ENCODE measurements around the gene CDCA5.

Gene CDCA5

DNA sequence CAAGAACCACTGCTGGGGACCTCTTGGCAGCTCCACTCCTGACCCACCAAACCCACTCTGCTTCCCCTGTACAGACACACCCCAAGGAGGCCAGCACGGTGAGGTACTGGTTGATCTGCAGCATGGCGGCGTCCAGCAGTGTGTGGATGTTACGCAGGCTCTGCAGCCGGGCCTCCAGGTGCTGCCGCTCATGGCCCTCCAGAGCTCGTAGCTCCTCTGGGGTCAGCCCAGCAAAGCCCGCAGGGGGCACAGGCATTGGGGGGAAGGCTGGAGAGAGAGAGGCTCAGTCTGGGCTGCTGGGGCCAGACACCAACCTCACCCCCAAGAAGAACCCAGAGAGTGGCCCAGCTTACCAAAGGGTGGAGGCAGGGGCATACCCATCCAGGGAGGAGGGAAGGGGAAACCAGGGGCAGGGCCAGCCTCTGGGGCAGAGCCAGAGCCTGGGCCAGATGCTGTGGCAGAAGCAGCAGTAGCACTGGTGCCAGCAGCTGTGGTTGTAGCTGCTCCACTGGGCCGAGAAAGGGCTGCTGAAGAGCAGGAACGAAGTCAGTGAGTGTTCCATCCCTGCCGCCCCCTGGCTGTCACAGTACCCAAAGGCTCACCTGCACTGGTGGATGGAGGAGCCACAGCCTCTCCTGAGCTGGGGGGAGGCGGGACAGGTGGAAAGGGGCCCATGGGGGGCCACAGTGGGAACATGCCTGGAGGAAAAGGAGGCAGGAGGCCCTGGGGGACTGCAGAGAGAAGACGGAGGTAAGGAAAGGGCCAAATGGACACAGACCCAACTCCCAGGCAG, 46.0 kb upstream of the CDCA5 start:
- H3K9ac ChIP-seq (ENCODE audit: insufficient read length, low read depth) = no peak overlapping the region
- H3K4me1 ChIP-seq (ENCODE audit: insufficient read depth, insufficient read length) = peaks cover 18% of the 10 kb centered on the region
- TF ChIP-seq YY1 (IDR thresholded peaks at IDR 0.05; ENCODE audit: insufficient read depth, insufficient read length) (no peak), SUZ12 (IDR thresholded peaks at IDR 0.05; ENCODE audit: extremely low read depth, insufficient read depth, insufficient read length) (no peak), ZNF274 (IDR thresholded peaks at IDR 0.05; ENCODE audit: low read depth, low read length) (no peak)
- no peaks in the 10 kb centered on the region for H3K9me3 ChIP-seq (ENCODE audit: insufficient read depth, low read length)
- DNase-seq (ENCODE audit: low read depth, low spot score) = no peak
- H3K36me3 ChIP-seq (ENCODE audit: insufficient read depth, insufficient read length, low read length) = peaks cover 82% of the 10 kb centered on the region
- no peaks in the 10 kb centered on the region for H3K27me3 ChIP-seq (ENCODE audit: insufficient read depth, insufficient read length)
- no peak overlapping the region for H3K4me3 ChIP-seq (ENCODE audit: insufficient read length, low read depth)

DNA sequence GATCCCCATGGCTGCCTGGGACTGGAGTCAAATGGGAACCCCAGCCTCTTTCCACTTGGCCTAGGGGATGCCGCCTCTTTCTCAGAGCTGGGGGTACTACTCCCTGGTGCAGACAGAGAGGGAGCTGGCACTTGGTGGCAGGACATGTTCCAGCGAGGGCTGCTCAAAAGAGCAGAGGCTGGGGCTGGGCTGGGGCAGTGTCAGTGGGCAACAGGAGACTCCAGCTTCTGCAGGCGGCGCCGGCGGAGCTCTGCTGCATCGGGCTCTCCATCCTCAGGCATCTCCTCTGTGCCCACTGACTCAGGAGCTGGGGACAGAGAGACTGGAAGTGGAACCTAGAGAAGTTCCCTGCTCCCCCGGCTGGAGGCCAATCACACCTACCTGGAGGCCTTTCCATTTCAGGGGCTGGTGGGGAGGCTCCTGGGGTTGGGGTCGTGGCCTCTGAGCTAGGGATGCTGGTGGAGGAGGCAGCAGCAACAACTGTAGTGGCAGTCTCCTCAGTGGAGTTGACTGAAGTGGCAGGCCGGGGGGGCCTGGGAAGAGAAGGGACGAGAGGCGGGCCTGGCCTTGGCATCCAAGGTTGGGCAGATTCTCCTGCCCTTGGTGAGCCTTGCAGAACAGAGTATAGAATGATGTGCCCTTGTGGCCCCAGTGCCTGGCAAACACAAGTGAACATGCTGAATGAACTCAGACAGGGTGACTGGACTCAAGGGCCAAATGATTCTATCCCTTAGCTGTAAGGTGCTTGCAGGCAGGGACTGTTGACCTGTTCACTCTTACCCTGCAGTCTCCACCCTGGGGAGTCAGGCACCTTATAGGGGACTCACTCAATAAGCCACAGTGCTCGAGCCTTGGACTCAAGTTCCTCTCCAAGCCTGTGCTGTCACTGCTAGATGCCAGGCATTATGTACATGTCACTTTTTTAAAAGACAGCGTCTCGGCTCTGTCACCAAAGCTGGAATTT, 44.6 kb upstream of the CDCA5 start:
- no peak overlapping the region for H3K9ac ChIP-seq (ENCODE audit: insufficient read length, low read depth)
- H3K36me3 ChIP-seq (ENCODE audit: insufficient read depth, insufficient read length, low read length) = peaks cover 91% of the 10 kb centered on the region
- H3K4me3 ChIP-seq (ENCODE audit: insufficient read length, low read depth) = no peak overlapping the region
- H3K27me3 ChIP-seq (ENCODE audit: insufficient read depth, insufficient read length) = no peaks in the 10 kb centered on the region
- no peak for DNase-seq (ENCODE audit: low read depth, low spot score)
- H3K9me3 ChIP-seq (ENCODE audit: insufficient read depth, low read length) = no peaks in the 10 kb centered on the region
- H3K4me1 ChIP-seq (ENCODE audit: insufficient read depth, insufficient read length) = peaks cover 16% of the 10 kb centered on the region
- TF ChIP-seq SUZ12 (IDR thresholded peaks at IDR 0.05; ENCODE audit: extremely low read depth, insufficient read depth, insufficient read length) (no peak), ZNF274 (IDR thresholded peaks at IDR 0.05; ENCODE audit: low read depth, low read length) (no peak), YY1 (IDR thresholded peaks at IDR 0.05; ENCODE audit: insufficient read depth, insufficient read length) (no peak)

DNA sequence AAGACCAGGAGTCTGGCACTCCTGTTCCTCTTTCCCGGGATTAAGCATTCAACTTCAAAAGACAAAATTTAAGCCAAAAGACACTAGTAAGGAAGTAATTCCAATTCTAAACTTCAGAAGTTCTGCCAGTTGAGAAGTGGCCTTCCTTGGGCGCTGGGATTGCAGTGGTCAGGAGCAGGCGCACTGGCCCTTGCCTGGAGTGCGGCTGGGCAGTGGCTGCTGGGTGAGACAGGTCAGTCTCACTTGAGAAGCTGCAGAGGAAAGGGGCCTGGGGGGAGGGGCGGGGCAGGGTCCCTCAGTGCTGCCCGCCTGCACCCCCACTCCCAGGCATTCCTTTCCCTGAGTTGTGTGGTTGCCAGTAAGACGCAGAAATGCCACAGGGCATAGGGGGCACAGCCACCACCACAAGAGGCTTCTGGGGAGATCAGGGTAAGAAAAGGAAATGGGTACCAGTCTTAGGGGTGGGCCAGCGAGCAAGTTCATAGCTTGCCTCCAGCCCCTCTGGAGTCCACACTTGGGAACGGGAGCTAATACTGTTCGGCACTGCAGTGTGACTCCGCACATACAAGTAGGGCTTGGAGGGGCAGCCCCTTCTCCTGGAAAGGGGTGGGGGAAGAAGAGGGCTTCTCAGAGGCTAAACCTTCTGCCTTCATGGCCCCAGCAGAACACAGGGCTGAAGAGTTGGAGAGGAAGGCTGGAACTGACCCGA, 43.8 kb upstream of the CDCA5 start:
- no peak overlapping the region for H3K9ac ChIP-seq (ENCODE audit: insufficient read length, low read depth)
- H3K36me3 ChIP-seq (ENCODE audit: insufficient read depth, insufficient read length, low read length) = peaks cover 91% of the 10 kb centered on the region
- no peak for TF ChIP-seq YY1 (IDR thresholded peaks at IDR 0.05; ENCODE audit: insufficient read depth, insufficient read length)
- TF ChIP-seq ZNF274 (IDR thresholded peaks at IDR 0.05; ENCODE audit: low read depth, low read length) = no peak
- TF ChIP-seq SUZ12 (IDR thresholded peaks at IDR 0.05; ENCODE audit: extremely low read depth, insufficient read depth, insufficient read length) = no peak
- H3K9me3 ChIP-seq (ENCODE audit: insufficient read depth, low read length) = no peaks in the 10 kb centered on the region
- no peak for DNase-seq (ENCODE audit: low read depth, low spot score)
- peaks cover 11% of the 10 kb centered on the region for H3K4me1 ChIP-seq (ENCODE audit: insufficient read depth, insufficient read length)
- no peak overlapping the region for H3K4me3 ChIP-seq (ENCODE audit: insufficient read length, low read depth)
- no peaks in the 10 kb centered on the region for H3K27me3 ChIP-seq (ENCODE audit: insufficient read depth, insufficient read length)

DNA sequence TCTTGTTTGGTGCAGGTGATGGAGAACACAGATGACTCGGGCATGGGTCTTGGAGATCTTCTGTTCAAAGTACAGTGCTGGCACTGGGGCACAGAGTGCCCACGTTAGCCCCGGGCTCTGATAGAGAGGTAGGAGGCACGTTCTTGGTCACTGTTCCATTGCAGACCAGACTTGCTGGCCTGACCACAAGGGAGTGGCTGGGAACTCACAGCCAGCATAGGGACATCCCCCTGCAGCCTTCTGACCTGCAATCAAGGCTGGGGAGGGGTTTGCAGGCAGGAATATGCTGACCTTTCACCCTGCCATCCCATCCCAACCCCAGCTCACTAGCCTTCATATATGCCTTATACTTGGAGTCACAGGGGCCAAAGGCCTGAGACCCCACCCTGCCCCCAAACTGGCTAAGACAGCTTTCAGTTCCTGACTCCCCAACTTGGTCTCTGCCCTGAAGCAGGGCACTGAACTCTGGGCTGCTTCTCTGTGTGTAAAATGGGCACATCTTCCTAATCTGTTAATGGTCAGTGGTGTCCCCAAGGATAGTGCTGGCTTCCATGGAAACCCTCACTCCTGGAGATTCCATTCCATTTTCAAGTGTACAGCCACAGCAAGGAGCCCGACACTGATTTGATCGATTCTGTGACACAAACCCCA, 42.9 kb upstream of the CDCA5 start:
- peaks cover 83% of the 10 kb centered on the region for H3K36me3 ChIP-seq (ENCODE audit: insufficient read depth, insufficient read length, low read length)

DNA sequence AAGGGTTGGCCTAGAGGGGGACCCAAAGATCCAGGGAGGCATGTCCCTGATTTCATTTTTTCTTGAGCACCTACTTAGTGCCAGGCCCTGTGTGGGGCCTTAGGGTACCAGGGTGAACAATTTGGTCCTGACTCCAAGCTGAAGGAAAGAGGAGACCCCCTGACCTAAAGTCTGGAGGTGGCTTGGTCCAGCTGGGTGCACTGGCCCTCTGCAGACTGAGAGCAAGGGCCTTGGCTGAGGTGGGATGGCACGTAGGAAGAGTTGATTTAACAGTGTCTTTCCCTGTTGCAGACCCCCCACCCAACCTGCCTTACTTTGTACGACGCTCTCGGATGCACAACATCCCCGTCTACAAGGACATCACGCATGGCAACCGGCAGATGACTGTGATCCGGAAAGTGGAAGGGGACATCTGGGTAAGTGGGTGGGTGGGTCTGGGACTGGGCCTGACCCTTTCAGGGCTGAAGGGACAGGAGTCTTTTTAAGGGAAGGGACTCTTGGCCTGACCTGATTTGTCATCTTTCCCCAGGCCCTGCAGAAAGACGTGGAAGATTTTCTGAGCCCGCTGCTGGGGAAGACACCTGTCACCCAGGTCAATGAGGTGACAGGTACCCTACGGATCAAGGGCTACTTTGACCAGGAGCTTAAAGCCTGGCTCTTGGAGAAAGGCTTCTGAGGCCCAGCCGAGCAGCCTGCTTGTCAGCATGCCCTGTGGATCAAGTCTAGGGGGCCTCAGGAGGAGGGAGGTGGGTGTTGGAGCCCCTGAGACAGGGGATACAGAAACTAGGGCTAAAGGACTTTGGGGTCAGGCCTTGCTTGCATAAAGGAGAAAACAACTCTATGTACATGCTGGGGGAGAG, 41.6 kb upstream of the CDCA5 start:
- no peaks in the 10 kb centered on the region for H3K9me3 ChIP-seq (ENCODE audit: insufficient read depth, low read length)
- peaks cover 12% of the 10 kb centered on the region for H3K4me1 ChIP-seq (ENCODE audit: insufficient read depth, insufficient read length)
- H3K4me3 ChIP-seq (ENCODE audit: insufficient read length, low read depth) = no peak overlapping the region
- H3K9ac ChIP-seq (ENCODE audit: insufficient read length, low read depth) = no peak overlapping the region
- H3K36me3 ChIP-seq (ENCODE audit: insufficient read depth, insufficient read length, low read length) = peaks cover 84% of the 10 kb centered on the region
- TF ChIP-seq YY1 (IDR thresholded peaks at IDR 0.05; ENCODE audit: insufficient read depth, insufficient read length) = no peak
- TF ChIP-seq ZNF274 (IDR thresholded peaks at IDR 0.05; ENCODE audit: low read depth, low read length) = no peak
- no peak for TF ChIP-seq SUZ12 (IDR thresholded peaks at IDR 0.05; ENCODE audit: extremely low read depth, insufficient read depth, insufficient read length)
- DNase-seq (ENCODE audit: low read depth, low spot score) = no peak
- no peaks in the 10 kb centered on the region for H3K27me3 ChIP-seq (ENCODE audit: insufficient read depth, insufficient read length)

More for the DNA sequence above, 42.9 kb upstream of the CDCA5 start:
- TF ChIP-seq ZNF274 (IDR thresholded peaks at IDR 0.05; ENCODE audit: low read depth, low read length) (no peak), SUZ12 (IDR thresholded peaks at IDR 0.05; ENCODE audit: extremely low read depth, insufficient read depth, insufficient read length) (no peak), YY1 (IDR thresholded peaks at IDR 0.05; ENCODE audit: insufficient read depth, insufficient read length) (no peak)
- DNase-seq (ENCODE audit: low read depth, low spot score) = no peak
- peak overlapping the region; percentile 14 for H3K9ac ChIP-seq (ENCODE audit: insufficient read length, low read depth)
- H3K9me3 ChIP-seq (ENCODE audit: insufficient read depth, low read length) = no peaks in the 10 kb centered on the region
- H3K4me3 ChIP-seq (ENCODE audit: insufficient read length, low read depth) = no peak overlapping the region
- H3K27me3 ChIP-seq (ENCODE audit: insufficient read depth, insufficient read length) = no peaks in the 10 kb centered on the region
- peaks cover 9% of the 10 kb centered on the region for H3K4me1 ChIP-seq (ENCODE audit: insufficient read depth, insufficient read length)

Data from NT2/D1 (cell line).